ENCODE results near the gene CAMK1D.
"Not testable (repeated sequence)": the region's sequence is repeated elsewhere in the genome, so short reads cannot be mapped to it uniquely, and the experiment has no call there.

The CAMK1D gene

GRCh38 chr10:12513775-12514673 lies 164.7 kb downstream of the CAMK1D start:
- in situ Hi-C loops (cut with HindIII; ENCODE audit: low pct_ligation_motif_present, low pct_unique_long_range_greater_than_20kb, low sequenced_read_pairs), result no loop called here
- DNase-seq, result no peak

- in situ Hi-C loops (cut with HindIII; ENCODE audit: low pct_ligation_motif_present, low pct_unique_long_range_greater_than_20kb, low sequenced_read_pairs), result no loop called here
- DNase-seq, result no peak
Measured at GRCh38 chr10:12518024-12518423, 168.7 kb downstream of the CAMK1D start.

DNA sequence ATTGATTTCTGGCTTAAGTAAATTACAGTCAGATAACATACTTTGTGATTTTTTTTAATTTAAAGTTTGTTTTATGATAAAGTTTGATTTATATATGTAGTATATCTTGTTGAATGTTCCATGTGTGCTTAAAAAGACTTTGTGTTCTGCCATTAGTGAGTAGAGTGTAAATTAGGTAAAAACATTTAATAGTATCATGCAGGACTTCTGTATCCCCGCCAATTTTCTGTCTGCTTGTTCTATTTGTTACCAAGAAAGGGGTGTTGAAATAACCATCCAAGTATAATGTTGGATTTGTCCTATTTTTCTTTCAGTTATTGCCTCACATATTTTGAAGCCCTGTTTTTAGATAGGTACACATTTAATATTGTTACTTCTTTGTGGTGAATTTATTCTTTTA lies 172.1 kb downstream of the CAMK1D start:
- in situ Hi-C loops (cut with HindIII; ENCODE audit: low pct_ligation_motif_present, low pct_unique_long_range_greater_than_20kb, low sequenced_read_pairs), result no loop called here
- DNase-seq, result no peak

DNA sequence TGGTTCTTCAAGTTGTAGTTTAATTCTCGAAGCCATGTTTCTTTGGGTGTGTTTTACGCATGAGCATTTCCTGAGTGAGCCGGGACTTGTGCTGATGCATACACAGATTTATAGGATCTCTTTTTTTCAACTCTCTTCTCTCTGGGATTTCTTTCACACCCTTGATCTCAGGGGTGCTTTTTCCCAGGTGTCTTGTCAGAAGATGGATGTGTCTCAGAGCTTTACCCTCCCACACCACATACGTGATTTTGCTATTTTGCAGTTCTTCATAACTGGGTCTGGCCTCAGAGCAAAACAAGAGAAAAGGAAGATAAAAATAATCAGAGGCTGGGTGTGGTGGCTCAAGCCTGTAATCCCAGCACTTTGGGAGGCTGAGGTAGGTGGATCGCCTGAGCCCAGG lies 177.0 kb downstream of the CAMK1D start:
- in situ Hi-C loops (cut with HindIII; ENCODE audit: low pct_ligation_motif_present, low pct_unique_long_range_greater_than_20kb, low sequenced_read_pairs), result no loop called here
- DNase-seq, result no peak

- in situ Hi-C loops (cut with HindIII; ENCODE audit: low pct_ligation_motif_present, low pct_unique_long_range_greater_than_20kb, low sequenced_read_pairs), result no loop called here
Measured at GRCh38 chr10:12529976-12530375, 180.6 kb downstream of the CAMK1D start.

DNA sequence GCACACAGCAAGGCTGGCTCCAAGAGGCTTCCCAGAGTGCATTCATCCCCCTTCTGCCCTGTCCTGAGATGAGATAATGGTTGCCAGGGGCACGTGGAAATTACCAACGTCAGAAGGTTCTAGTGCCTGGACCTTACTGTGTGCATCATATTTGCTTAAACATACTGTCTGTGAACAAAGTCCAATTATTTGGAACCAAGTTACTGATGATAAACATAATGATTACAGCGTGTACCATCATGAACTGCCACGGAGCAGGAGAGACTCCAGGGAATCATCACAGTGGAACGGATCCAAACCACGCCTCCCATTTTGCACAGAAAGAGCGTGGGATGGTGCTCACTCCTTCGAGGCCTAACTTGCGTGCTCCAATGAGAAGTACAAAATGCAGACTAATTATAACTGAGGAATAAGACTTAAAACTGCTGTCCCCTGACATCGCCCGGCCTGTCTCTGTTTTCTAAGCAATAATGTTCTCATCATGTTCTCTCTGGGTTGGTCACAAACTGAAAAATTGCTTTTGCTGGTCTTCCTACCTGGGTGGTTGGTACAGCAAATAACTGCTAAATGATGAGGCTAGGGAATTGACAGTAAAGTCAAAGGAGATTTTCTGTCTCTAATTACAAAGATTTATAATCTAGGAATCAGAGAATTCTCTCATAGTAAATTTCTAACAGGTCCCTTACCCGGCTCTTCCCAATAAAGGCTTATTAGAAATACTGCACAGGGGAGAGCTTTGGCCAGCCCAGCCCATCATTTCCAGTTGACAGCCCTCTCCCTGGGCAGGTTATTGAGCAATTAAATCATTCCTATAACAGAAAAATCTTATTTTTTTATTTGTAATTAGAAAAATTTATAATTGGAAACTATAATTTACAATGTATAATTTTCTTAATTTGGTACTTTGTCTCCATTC lies 182.2 kb downstream of the CAMK1D start:
- DNase-seq, result no peak
- in situ Hi-C loops (cut with HindIII; ENCODE audit: low pct_ligation_motif_present, low pct_unique_long_range_greater_than_20kb, low sequenced_read_pairs), result no loop called here

More at GRCh38 chr10:12529976-12530375, 180.6 kb downstream of the CAMK1D start:
- DNase-seq, result no peak

GRCh38 chr10:12533151-12533550 lies 183.8 kb downstream of the CAMK1D start:
- in situ Hi-C loops (cut with HindIII; ENCODE audit: low pct_ligation_motif_present, low pct_unique_long_range_greater_than_20kb, low sequenced_read_pairs), result no loop called here
- no peak for DNase-seq

- no peak for DNase-seq
- in situ Hi-C loops (cut with HindIII; ENCODE audit: low pct_ligation_motif_present, low pct_unique_long_range_greater_than_20kb, low sequenced_read_pairs), result no loop called here
Measured at GRCh38 chr10:12533723-12534122, 184.4 kb downstream of the CAMK1D start.

DNA sequence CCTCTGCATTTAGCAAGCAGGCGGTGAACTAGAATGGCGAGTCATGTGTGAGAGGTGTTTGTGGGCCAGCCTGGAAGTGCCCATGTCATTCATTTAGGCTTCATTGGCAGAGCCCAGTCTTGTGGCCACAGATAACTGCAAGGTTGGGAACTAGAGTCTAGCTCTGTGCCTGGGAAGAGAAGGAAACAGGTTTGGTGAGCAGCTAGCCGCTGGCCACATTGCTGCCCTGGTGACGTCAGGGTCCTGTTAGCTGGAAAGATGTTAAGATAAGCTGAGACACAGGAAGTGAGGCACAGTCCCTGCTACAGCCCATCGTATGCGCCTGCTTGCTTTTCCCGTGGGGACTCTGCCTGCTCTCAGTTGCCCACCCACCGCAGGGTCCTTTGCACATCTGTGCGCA lies 185.5 kb downstream of the CAMK1D start:
- no peak for DNase-seq
- in situ Hi-C loops (cut with HindIII; ENCODE audit: low pct_ligation_motif_present, low pct_unique_long_range_greater_than_20kb, low sequenced_read_pairs), result no loop called here

DNA sequence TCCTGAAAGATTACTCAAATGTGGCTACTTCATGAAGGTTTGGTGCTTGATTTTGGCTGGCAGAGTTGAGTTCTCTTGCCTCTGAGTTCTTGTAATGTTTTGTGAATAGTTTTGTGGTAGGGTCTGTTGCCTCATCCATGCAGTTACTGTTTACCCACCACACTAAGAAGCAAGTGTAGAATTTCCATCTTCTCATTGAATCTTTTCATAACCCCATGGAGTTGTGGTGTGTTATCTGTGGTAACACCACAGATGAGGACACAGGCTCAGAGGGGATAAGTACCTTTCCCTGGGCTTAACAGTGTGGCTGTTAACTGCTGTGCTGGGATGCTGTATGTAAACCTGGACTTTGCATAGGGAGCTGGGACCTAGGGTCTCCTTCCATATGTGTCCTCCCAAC lies 186.3 kb downstream of the CAMK1D start:
- in situ Hi-C loops (cut with HindIII; ENCODE audit: low pct_ligation_motif_present, low pct_unique_long_range_greater_than_20kb, low sequenced_read_pairs), result no loop called here
- no peak for DNase-seq

DNA sequence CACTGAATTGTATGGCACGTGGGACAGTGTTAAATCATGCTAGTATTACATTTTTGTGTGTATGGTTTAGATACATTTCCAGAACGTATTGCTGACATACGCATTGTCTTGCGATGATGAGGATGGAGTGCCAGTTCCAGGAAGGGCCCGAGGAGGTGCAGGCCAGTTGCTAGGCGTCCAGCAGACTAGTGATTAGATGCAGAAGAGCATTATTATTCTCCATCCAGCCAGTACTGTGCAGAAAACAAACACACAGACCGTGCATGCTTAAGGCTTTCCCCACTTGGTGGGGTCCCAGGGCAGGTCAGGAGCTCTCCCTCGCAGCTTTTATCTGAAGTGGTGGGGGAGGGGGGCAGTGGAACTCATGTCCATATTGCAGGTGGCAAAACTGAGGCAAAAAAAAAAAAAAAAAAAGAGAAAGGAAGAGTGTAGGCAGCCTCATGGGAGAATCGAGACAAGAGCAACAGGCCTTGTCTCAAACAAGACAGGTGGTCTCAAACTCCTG lies 189.2 kb downstream of the CAMK1D start:
- in situ Hi-C loops (cut with HindIII; ENCODE audit: low pct_ligation_motif_present, low pct_unique_long_range_greater_than_20kb, low sequenced_read_pairs), result no loop called here

GRCh38 chr10:12539350-12540164 lies 190.2 kb downstream of the CAMK1D start:
- in situ Hi-C loops (cut with HindIII; ENCODE audit: low pct_ligation_motif_present, low pct_unique_long_range_greater_than_20kb, low sequenced_read_pairs), result no loop called here
- DNase-seq, result no peak

More for the DNA sequence above, 189.2 kb downstream of the CAMK1D start:
- no peak for DNase-seq

DNA sequence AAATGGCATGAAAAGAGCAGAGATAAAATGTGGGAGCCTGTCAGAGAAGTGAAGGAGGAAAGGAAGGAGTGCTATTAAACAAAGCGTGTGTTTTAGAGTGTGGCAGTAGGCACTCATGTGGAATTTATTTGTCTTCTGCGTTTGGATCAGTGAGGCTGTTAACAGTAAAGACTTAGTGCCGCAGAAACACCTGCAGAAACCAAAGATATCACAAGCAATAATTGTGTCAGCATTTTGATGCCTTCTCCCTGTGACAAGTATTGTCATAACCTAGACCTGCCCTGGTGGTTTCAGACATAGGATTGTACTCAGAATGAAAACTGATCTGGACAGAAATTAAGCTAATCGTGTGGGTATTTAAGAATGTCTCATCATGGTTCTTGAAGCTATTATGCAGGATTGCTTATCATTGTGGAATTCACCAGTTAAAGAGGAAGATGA lies 191.0 kb downstream of the CAMK1D start:
- in situ Hi-C loops (cut with HindIII; ENCODE audit: low pct_ligation_motif_present, low pct_unique_long_range_greater_than_20kb, low sequenced_read_pairs), result no loop called here
- DNase-seq, result no peak

DNA sequence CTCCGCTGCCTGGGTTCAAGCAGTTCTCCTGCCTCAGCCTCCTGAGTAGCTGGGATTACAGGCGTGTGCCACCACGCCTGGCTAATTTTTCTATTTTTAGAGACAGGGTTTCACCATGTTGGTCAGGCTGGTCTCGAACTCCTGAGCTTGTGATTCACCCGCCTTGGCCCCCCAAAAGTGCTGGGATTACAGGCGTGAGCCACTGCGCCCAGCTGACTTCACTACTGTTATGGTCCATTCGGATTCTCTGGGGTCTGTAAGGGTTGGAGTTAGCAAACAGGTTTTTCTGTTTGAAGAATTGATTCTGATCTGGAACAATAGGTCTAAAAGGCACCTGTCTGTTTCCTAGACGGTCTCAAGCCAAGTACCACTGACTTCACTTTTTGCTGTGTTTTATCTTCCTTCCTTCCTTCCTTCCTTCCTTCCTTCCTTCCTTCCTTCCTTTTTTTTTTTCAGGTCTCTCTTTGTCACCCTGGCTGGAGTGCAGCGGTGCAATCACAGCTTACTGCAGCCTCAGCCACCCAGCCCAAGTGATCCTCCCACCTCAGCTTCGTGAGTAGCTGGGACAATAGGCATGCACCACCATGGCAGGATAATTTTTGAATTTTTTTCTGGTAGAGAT lies 192.2 kb downstream of the CAMK1D start:
- in situ Hi-C loops (cut with HindIII; ENCODE audit: low pct_ligation_motif_present, low pct_unique_long_range_greater_than_20kb, low sequenced_read_pairs), result no loop called here
- DNase-seq, result no peak

DNA sequence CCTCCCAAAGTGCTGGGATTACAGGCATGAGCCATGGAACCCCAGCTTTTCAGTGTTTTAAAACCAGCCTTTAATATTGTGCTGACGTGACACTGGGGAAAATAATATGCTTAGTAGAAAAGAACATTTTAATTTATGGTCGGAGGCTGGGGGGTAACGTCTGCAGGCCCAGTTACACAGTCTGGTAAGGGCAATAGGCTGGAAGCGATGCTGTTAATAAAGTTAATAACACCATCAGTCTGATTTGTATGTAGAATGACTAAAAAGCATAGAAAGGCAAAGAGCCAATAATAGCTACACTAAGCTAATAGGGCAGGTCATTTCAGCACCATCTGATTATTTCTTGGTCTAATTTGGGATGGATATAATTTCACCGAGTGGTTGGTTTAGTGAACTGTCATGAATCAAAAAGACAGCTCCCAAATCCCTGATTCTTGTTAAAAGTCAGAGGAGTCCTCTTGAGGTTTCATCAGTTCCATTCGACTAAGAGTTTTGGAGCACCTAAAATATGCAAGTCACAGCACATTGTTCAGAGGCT lies 192.9 kb downstream of the CAMK1D start:
- in situ Hi-C loops (cut with HindIII; ENCODE audit: low pct_ligation_motif_present, low pct_unique_long_range_greater_than_20kb, low sequenced_read_pairs), result no loop called here
- no peak for DNase-seq

- no peak for DNase-seq
- in situ Hi-C loops (cut with HindIII; ENCODE audit: low pct_ligation_motif_present, low pct_unique_long_range_greater_than_20kb, low sequenced_read_pairs), result no loop called here
Measured at GRCh38 chr10:12543589-12543988, 194.2 kb downstream of the CAMK1D start.

- DNase-seq; in situ Hi-C loops (cut with HindIII; ENCODE audit: low pct_ligation_motif_present, low pct_unique_long_range_greater_than_20kb, low sequenced_read_pairs): not testable (repeated sequence)
Measured at GRCh38 chr10:12546160-12546802, 196.9 kb downstream of the CAMK1D start.
